Spinal cord (tissue), 10 donors: ENCODE results near the gene VPS35L. TPM values are rescaled to one million over a fixed set of nuclear protein-coding genes. Genes with fewer than 3 reads are reported as not detected.

ENCODE experiments used
- DNase-seq, 6 donors: peaks; one replicate each; pipeline versions ENCODE4 v3.0.0 to v3.0.0-alpha.2; 2013 to 2015; ENCODE audit warnings: low spot score in 6 of 6, low read depth in 4 of 6
- H3K27ac ChIP-seq: one replicate; pipeline ENCODE4 v1.5.1; 2013; ENCODE audit warnings: low read depth, low read length, control low read depth
- H3K27me3 ChIP-seq: one replicate; pipeline ENCODE4 v1.6.1; 2013; ENCODE audit warnings: low read length; ENCODE audit not compliant: control insufficient read depth, insufficient read depth
- H3K36me3 ChIP-seq: one replicate; pipeline ENCODE4 v1.6.1; 2013; ENCODE audit warnings: low read length; ENCODE audit not compliant: control insufficient read depth, insufficient read depth
- H3K4me1 ChIP-seq: one replicate; pipeline ENCODE4 v1.6.1; 2013; ENCODE audit warnings: low read length; ENCODE audit not compliant: control insufficient read depth, insufficient read depth
- H3K4me3 ChIP-seq: one replicate; pipeline ENCODE4 v1.5.1; 2013; ENCODE audit warnings: low read depth, low read length, control low read depth
- H3K9me3 ChIP-seq: one replicate; pipeline ENCODE4 v1.6.1; 2013; ENCODE audit warnings: low read length; ENCODE audit not compliant: control insufficient read depth, insufficient read depth
- WGBS: methylation state at CpG from one replicate; pipeline ENCODE4 v1.1.5; 2013; ENCODE audit warnings: missing lambda C conversion rate; ENCODE audit not compliant: insufficient coverage; 5-methylcytosine and 5-hydroxymethylcytosine counted together
- polyA plus RNA-seq, 2 donors: library from polyadenylated mRNA; unstranded; fragments of 120-200 nt; gene quantifications; one replicate each; pipeline ENCODE4 v1.2.1, GENCODE V29; 2013; ENCODE audit not compliant: insufficient read length in 2 of 2
- total RNA-seq, 2 donors: library from RNA; depleted of rRNA in 1 of 2; stranded (reverse); fragments of 120-200 nt in 1 of 2; fragments of >200 nt in 1 of 2; gene quantifications; one replicate each; pipeline versions ENCODE4 v1.2.3 to v1.2.4, GENCODE V29; 2013 to 2014
- donor health status: healthy.

VPS35L gene
- total and polyA plus RNA-seq, 4 donors, result 58.1 to 67.3 (median 63.8) TPM

DNA sequence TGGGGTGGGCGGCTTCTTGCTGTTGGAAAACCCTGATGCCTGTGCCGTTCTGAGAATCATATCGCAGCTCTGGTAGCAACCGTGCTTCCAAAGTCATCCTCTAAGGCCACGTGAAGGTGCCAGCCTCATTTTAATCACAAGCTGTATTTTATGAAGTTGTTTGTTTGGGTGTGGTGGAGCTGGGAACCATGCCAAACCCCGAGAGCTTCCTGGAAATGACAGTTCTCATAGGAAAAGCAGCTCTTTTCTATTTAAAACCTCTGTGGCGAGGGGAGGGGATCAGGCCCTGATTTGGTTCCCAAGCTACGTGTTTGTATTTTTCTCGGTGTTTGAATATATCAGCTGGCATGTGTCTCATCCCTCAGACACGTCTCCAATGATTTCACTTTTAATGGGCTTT is 140.8 kb downstream of the VPS35L start:
- peak overlapping the region; percentile 50 for H3K27ac ChIP-seq
- DNase-seq, result peak in 2 of 6 donors; percentile 72 to 87
- peaks cover 23% of the 10 kb centered on the region for H3K4me1 ChIP-seq
- peaks cover 50% of the 10 kb centered on the region for H3K36me3 ChIP-seq
- 42% methylated on average over 5 of the region's 10 CpGs for WGBS
- H3K9me3 ChIP-seq, result no peaks in the 10 kb centered on the region
- no peaks in the 10 kb centered on the region for H3K27me3 ChIP-seq
- no peak overlapping the region for H3K4me3 ChIP-seq

GRCh38 chr16:19696961-19697360 is 141.5 kb downstream of the VPS35L start:
- peak overlapping the region; percentile 50 for H3K27ac ChIP-seq
- H3K27me3 ChIP-seq, result no peaks in the 10 kb centered on the region
- 20% methylated on average over 14 of the region's 15 CpGs for WGBS
- peaks cover 50% of the 10 kb centered on the region for H3K36me3 ChIP-seq
- H3K9me3 ChIP-seq, result no peaks in the 10 kb centered on the region
- no peak overlapping the region for H3K4me3 ChIP-seq
- peaks cover 23% of the 10 kb centered on the region for H3K4me1 ChIP-seq
- peak in 2 of 6 donors; percentile 70 to 88 for DNase-seq

DNA sequence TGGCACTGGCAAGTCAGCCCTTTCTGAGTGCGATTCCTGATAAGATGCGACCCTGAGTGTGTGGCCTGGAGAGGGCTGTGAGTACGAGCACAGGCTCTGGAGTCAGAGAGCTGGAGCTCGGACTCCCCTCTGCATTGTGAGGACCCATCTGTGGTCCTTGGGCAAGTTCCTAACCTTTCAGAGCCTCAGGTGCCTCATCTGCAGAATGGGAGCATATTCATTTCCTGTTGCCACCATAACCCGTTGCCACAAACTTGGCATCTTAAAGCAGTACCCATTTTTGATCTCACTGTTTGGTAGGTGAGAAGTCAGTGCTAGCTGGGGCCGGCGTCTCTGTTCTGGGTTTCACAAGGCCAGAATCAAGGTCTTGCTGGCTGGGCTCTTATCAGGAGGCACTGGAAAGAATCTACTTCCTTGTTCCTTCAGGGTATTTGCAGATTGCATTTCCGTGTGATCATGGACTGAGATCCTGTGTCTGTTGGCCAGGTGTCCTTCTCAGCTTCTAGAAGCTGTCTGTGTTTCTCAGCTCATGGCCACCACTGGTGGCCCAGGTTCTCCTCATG is 142.3 kb downstream of the VPS35L start:
- DNase-seq, result no peak
- Histone ChIP-seq H3K27ac (no peak overlapping the region), H3K27me3 (no peaks in the 10 kb centered on the region), H3K9me3 (no peaks in the 10 kb centered on the region), H3K4me1 (peaks cover 23% of the 10 kb centered on the region), H3K36me3 (peaks cover 49% of the 10 kb centered on the region), H3K4me3 (no peak overlapping the region)
- 96% methylated on average over 7 of the region's 8 CpGs for WGBS

DNA sequence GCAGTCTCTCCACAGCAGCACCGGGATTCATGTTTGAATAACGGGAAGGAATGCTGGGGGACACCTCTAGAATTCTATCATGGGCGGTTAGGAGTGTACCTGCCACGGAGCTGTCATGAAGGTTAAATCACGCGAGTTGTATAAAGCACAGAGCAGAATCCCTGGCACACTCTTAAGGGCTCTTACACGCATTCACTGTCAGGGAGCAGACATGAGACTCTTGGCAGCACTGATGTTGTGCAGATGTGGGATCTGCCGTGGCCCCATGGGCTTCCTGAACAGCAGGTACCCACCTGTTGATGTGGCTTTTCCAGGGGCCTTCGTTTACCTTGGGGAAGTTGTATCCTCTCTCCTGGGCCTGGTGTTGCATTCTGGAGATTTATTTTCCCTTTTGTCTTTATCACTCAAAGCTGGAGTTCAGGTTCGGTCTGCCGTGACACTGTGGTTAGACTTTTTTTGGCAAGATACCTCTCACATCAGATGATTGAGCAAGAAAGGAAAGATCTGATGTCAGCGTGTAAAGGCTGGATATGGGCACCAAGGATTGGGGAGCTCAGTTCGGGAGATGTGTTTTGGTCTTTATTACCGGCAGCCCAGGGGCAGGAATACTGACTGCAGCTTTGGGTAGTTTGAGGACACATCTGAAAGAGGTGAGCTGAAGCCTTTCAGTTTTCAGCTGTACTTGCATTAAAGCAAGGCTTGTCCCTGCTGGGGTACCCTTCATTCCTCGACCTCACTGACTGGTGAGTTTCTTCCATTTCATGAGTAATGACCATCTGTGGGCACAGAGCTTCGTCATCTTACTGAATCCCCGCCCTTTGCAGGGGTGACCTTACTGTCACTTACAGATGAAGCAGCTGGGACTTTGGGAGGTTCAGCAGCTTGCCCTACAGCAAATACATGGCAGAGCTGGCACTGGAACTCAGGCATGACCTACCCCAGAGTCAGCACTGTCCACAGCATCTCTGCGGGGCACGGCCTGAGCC is 143.3 kb downstream of the VPS35L start:
- Histone ChIP-seq H3K4me3 (no peak overlapping the region), H3K27me3 (no peaks in the 10 kb centered on the region), H3K9me3 (no peaks in the 10 kb centered on the region), H3K36me3 (peaks cover 51% of the 10 kb centered on the region), H3K27ac (no peak overlapping the region), H3K4me1 (peaks cover 23% of the 10 kb centered on the region)
- 91% methylated on average over 17 of the region's 19 CpGs for WGBS
- DNase-seq, result no peak

GRCh38 chr16:19699472-19699871 is 144.0 kb downstream of the VPS35L start:
- Histone ChIP-seq H3K4me1 (peaks cover 23% of the 10 kb centered on the region), H3K27me3 (no peaks in the 10 kb centered on the region), H3K9me3 (no peaks in the 10 kb centered on the region), H3K36me3 (peaks cover 55% of the 10 kb centered on the region), H3K4me3 (no peak overlapping the region), H3K27ac (no peak overlapping the region)
- no peak for DNase-seq
- 99% methylated on average over 8 of the region's 8 CpGs for WGBS

DNA sequence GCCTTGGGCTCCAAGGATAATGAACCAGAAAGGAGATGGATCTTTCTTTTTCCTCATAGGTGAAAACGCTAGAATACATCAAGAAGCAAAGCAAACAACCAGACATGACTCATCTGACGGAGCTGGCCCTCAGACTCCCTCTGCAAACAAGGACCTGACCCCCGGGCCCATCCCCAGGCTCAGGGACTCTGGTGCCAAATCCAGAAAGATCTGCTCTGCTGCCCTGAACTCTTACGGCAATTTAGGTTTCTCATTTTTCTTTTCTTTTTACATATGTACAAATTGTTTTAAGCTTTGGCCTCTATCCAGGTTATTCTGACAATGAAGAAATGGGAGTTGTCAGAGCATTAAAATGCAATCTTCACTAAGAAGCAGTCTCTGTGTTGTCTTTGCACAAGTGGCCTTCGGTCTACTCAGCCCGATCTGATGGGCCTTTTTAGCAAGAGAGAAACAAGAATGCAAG is 144.8 kb downstream of the VPS35L start:
- WGBS, result 53% methylated on average over 3 of the region's 6 CpGs
- H3K4me3 ChIP-seq, result no peak overlapping the region
- H3K9me3 ChIP-seq, result no peaks in the 10 kb centered on the region
- peaks cover 23% of the 10 kb centered on the region for H3K4me1 ChIP-seq
- peaks cover 63% of the 10 kb centered on the region for H3K36me3 ChIP-seq
- no peak overlapping the region for H3K27ac ChIP-seq
- no peaks in the 10 kb centered on the region for H3K27me3 ChIP-seq
- DNase-seq, result peak in 1 of 6 donors; percentile 21

GRCh38 chr16:19701091-19701490 is 145.6 kb downstream of the VPS35L start:
- no peak overlapping the region for H3K4me3 ChIP-seq
- no peaks in the 10 kb centered on the region for H3K9me3 ChIP-seq
- no peak for DNase-seq
- no peaks in the 10 kb centered on the region for H3K27me3 ChIP-seq
- H3K36me3 ChIP-seq, result peaks cover 69% of the 10 kb centered on the region
- WGBS, result 30% methylated on average over 2 of the region's 3 CpGs
- peaks cover 19% of the 10 kb centered on the region for H3K4me1 ChIP-seq
- no peak overlapping the region for H3K27ac ChIP-seq

DNA sequence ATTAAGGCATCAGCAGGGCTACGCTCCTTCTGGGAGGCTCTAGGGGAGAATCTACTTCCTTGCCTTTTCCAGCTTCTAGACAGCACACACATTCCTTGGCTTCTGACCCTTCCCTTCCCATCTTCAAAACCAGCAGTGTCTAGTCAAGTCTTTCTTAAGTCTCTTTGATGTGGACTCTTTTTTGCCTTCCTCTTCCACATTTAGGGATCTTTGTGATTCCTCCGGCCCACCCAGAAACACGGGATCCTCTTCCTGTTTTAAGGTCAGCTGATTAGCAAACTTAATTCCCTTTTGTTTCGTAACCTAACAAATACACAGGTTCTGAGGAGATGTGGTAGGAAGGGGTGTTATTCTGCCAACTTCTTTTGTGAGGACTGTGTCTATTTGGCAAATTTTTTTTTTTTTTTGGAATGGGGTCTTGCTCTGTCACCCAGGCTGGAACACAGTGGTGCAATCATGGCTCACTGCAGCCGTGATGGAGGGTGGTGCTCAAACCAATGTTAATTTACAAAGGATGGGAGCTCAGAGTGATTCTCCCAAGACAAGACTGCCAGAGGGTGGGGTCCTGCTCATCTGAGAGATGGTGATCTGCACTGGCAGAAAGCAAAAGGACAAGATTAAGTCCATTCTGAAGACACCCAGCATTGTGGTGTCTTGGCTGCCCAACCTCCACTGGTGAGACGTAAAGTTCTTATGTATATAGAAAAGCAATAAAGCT is 147.8 kb downstream of the VPS35L start:
- peaks cover 6% of the 10 kb centered on the region for H3K4me1 ChIP-seq
- no peak overlapping the region for H3K27ac ChIP-seq
- no peaks in the 10 kb centered on the region for H3K9me3 ChIP-seq
- peaks cover 79% of the 10 kb centered on the region for H3K36me3 ChIP-seq
- no peak overlapping the region for H3K4me3 ChIP-seq
- 75% methylated on average over 3 of the region's 6 CpGs for WGBS
- DNase-seq, result no peak
- H3K27me3 ChIP-seq, result no peaks in the 10 kb centered on the region

- Histone ChIP-seq H3K36me3 (peaks cover 79% of the 10 kb centered on the region), H3K4me3 (no peak overlapping the region), H3K27ac (no peak overlapping the region), H3K4me1 (peaks cover 4% of the 10 kb centered on the region), H3K9me3 (no peaks in the 10 kb centered on the region), H3K27me3 (no peaks in the 10 kb centered on the region)
- WGBS, result 89% methylated on average over 17 of the region's 18 CpGs
- no peak for DNase-seq
Observed at GRCh38 chr16:19704321-19705145, 149.0 kb downstream of the VPS35L start.
